GM12874 (cell line): ENCODE results near the gene NEFH.

Experiments
- CTCF ChIP-seq: IDR thresholded peaks from 2 replicates; pipeline ENCODE4 v1.5.1; 2011; ENCODE audit warnings: low read depth, mild to moderate bottlenecking, control low read depth, low read length, moderate library complexity; ENCODE audit not compliant: insufficient read depth

The NEFH gene

GRCh38 chr22:29539105-29539504 lies 59.1 kb downstream of the NEFH start:
- TF ChIP-seq CTCF = no peak
